Measurements from ENCODE around the gene CDC14B.
"Not testable (repeated sequence)": the region's sequence is repeated elsewhere in the genome, so short reads cannot be mapped to it uniquely, and the experiment has no call there.

CDC14B gene

DNA sequence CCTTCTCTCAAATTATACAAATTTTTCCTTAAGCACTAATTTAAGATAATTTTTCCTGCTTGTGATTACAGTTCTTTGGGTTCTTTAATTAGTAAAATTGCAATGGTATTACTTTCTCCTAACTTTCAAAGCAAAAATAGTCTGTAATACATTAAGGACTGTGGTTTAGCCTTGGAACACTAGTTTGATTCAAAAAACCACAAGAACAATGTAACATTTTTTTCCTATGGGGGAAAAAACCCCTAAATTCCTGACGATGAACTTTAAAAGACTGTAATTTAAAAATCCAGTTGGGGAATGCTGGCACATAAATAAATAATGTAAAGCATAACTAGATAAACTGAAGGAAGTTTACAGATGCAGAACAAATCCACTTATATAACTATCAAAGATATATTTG, 65.3 kb downstream of the CDC14B start:
- POLR2A ChIA-PET = no interaction called here
- no peak for DNase-seq (ENCODE audit: extremely low spot score)
- TF ChIP-seq NFRKB (IDR thresholded peaks at IDR 0.05) = no peak
- no peak for TF ChIP-seq ZNF384 (IDR thresholded peaks at IDR 0.05)
- TF ChIP-seq ARNT (IDR thresholded peaks at IDR 0.05) = no peak
- no peak for TF ChIP-seq SP1 (IDR thresholded peaks at IDR 0.05)
- TF ChIP-seq FOXM1 (IDR thresholded peaks at IDR 0.05; ENCODE audit: borderline replicate concordance) = no peak
- no peak for TF ChIP-seq TARDBP (IDR thresholded peaks at IDR 0.05)
- TF ChIP-seq SUZ12 (IDR thresholded peaks at IDR 0.05) = no peak
- TF ChIP-seq PKNOX1 (IDR thresholded peaks at IDR 0.05) = no peak
- TF ChIP-seq L3MBTL2 (conservative IDR thresholded peaks at IDR 0.05) = no peak
- TF ChIP-seq FOXK2 (IDR thresholded peaks at IDR 0.05) = no peak
- CTCF ChIA-PET = no interaction called here

GRCh38 chr9:96553070-96553469, 66.6 kb downstream of the CDC14B start:
- TF ChIP-seq ARNT (IDR thresholded peaks at IDR 0.05) (no peak), FOXK2 (IDR thresholded peaks at IDR 0.05) (no peak), FOXM1 (IDR thresholded peaks at IDR 0.05; ENCODE audit: borderline replicate concordance) (no peak), L3MBTL2 (conservative IDR thresholded peaks at IDR 0.05) (no peak), CTBP1 (IDR thresholded peaks at IDR 0.05; ENCODE audit: borderline replicate concordance) (no peak), PKNOX1 (IDR thresholded peaks at IDR 0.05) (no peak), TARDBP (IDR thresholded peaks at IDR 0.05) (no peak), ZNF384 (IDR thresholded peaks at IDR 0.05) (no peak), SUZ12 (IDR thresholded peaks at IDR 0.05) (no peak), FOXA1 (IDR thresholded peaks at IDR 0.05) (no peak), NFRKB (IDR thresholded peaks at IDR 0.05) (no peak), LEF1 (IDR thresholded peaks at IDR 0.05; ENCODE audit: borderline replicate concordance) (no peak), HDGF (IDR thresholded peaks at IDR 0.05; ENCODE audit: borderline replicate concordance) (no peak), SP1 (IDR thresholded peaks at IDR 0.05) (no peak)
- no peak for DNase-seq (ENCODE audit: extremely low spot score)
- ChIA-PET CTCF (no interaction called here), POLR2A (no interaction called here)

- no peak for TF ChIP-seq LEF1 (IDR thresholded peaks at IDR 0.05; ENCODE audit: borderline replicate concordance)
- TF ChIP-seq HDGF (IDR thresholded peaks at IDR 0.05; ENCODE audit: borderline replicate concordance) = no peak
- no peak for TF ChIP-seq CTBP1 (IDR thresholded peaks at IDR 0.05; ENCODE audit: borderline replicate concordance)
- POLR2A ChIA-PET = no interaction called here
Observed at GRCh38 chr9:96551403-96551802, 68.2 kb downstream of the CDC14B start.

DNA sequence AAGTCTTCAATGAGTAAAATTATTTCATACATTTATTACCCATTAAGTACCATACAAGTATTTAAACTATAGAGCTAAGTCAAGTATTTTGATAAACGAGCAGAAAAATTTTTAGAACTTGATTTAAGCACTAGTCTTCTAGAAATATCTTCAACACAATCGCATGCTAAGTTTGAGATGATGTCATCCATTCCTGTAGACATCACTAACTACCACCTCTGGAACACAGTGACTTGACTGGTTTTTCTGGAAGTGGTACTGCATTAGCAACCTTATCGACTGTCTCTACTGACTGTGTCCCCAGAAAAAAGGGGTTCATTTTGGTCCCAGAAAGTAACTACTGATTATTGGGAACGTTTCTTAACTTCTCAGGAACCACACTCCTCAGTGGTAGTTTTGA, 69.0 kb downstream of the CDC14B start:
- CTCF ChIA-PET = no interaction called here
- POLR2A ChIA-PET = no interaction called here
- TF ChIP-seq HDGF (IDR thresholded peaks at IDR 0.05; ENCODE audit: borderline replicate concordance) = no peak
- no peak for TF ChIP-seq ELF4 (IDR thresholded peaks at IDR 0.05)
- no peak for TF ChIP-seq FOXK2 (IDR thresholded peaks at IDR 0.05)
- TF ChIP-seq FOXM1 (IDR thresholded peaks at IDR 0.05; ENCODE audit: borderline replicate concordance) = no peak
- TF ChIP-seq L3MBTL2 (conservative IDR thresholded peaks at IDR 0.05) = no peak
- no peak for TF ChIP-seq FOXA1 (IDR thresholded peaks at IDR 0.05)
- no peak for TF ChIP-seq PKNOX1 (IDR thresholded peaks at IDR 0.05)
- TF ChIP-seq BHLHE40 (IDR thresholded peaks at IDR 0.05; ENCODE audit: borderline replicate concordance) = no peak
- no peak for TF ChIP-seq ARNT (IDR thresholded peaks at IDR 0.05)
- DNase-seq (ENCODE audit: extremely low spot score) = no peak

More at GRCh38 chr9:96551403-96551802, 68.2 kb downstream of the CDC14B start:
- DNase-seq (ENCODE audit: extremely low spot score) = no peak
- CTCF ChIA-PET = no interaction called here

GRCh38 chr9:96543131-96543530, 76.5 kb downstream of the CDC14B start:
- CTCF ChIA-PET; DNase-seq (ENCODE audit: extremely low spot score); POLR2A ChIA-PET: not testable (repeated sequence)

- POLR2A ChIA-PET = no interaction called here
- TF ChIP-seq ELF4 (IDR thresholded peaks at IDR 0.05) (no peak), PKNOX1 (IDR thresholded peaks at IDR 0.05) (no peak), NFRKB (IDR thresholded peaks at IDR 0.05) (no peak), HDGF (IDR thresholded peaks at IDR 0.05; ENCODE audit: borderline replicate concordance) (no peak), L3MBTL2 (conservative IDR thresholded peaks at IDR 0.05) (no peak), LEF1 (IDR thresholded peaks at IDR 0.05; ENCODE audit: borderline replicate concordance) (no peak), FOXK2 (IDR thresholded peaks at IDR 0.05) (no peak)
- no peak for DNase-seq (ENCODE audit: extremely low spot score)
- CTCF ChIA-PET = no interaction called here
Observed at GRCh38 chr9:96540106-96540505, 79.5 kb downstream of the CDC14B start.

- ChIA-PET POLR2A (no interaction called here), CTCF (no interaction called here)
- DNase-seq (ENCODE audit: extremely low spot score) = no peak
- no peak for TF ChIP-seq TARDBP (IDR thresholded peaks at IDR 0.05)
- no peak for TF ChIP-seq SUZ12 (IDR thresholded peaks at IDR 0.05)
- no peak for TF ChIP-seq CTBP1 (IDR thresholded peaks at IDR 0.05; ENCODE audit: borderline replicate concordance)
- TF ChIP-seq SP1 (IDR thresholded peaks at IDR 0.05) = no peak
- TF ChIP-seq NFRKB (IDR thresholded peaks at IDR 0.05) = no peak
- no peak for TF ChIP-seq FOXA1 (IDR thresholded peaks at IDR 0.05)
- TF ChIP-seq ARNT (IDR thresholded peaks at IDR 0.05) = no peak
- TF ChIP-seq FOXM1 (IDR thresholded peaks at IDR 0.05; ENCODE audit: borderline replicate concordance) = no peak
- no peak for TF ChIP-seq ELF4 (IDR thresholded peaks at IDR 0.05)
- TF ChIP-seq HDGF (IDR thresholded peaks at IDR 0.05; ENCODE audit: borderline replicate concordance) = no peak
- TF ChIP-seq LEF1 (IDR thresholded peaks at IDR 0.05; ENCODE audit: borderline replicate concordance) = no peak
- no peak for TF ChIP-seq PKNOX1 (IDR thresholded peaks at IDR 0.05)
- TF ChIP-seq FOXK2 (IDR thresholded peaks at IDR 0.05) = no peak
Observed at GRCh38 chr9:96532173-96532572, 87.5 kb downstream of the CDC14B start.

Measured in HEK293T (cell line).